DLD1 (cell line): Measurements from ENCODE around the gene PNKD.
"Not testable (repeated sequence)": the region's sequence is repeated elsewhere in the genome, so short reads cannot be mapped to it uniquely, and the experiment has no call there.

Experiments used
- in situ Hi-C: cut with HindIII; loops from 2 replicates; pipeline ENCODE4 v1.10.0; 2017; ENCODE audit warnings: low sequenced_read_pairs

The PNKD gene

GRCh38 chr2:218314764-218315163 lies 44.4 kb downstream of the PNKD start:
- in situ Hi-C loops = not testable (repeated sequence)

GRCh38 chr2:218315397-218315796 lies 45.1 kb downstream of the PNKD start:
- in situ Hi-C loops = no loop called here

- in situ Hi-C loops = no loop called here
Measured at GRCh38 chr2:218317303-218317630, 46.9 kb downstream of the PNKD start.

GRCh38 chr2:218317835-218318234 lies 47.5 kb downstream of the PNKD start:
- in situ Hi-C loops = no loop called here

- in situ Hi-C loops = no loop called here
Measured at GRCh38 chr2:218318241-218318640, 47.9 kb downstream of the PNKD start.

- in situ Hi-C loops = no loop called here
Measured at GRCh38 chr2:218319813-218320365, 49.6 kb downstream of the PNKD start.

- in situ Hi-C loops = no loop called here
Measured at GRCh38 chr2:218320704-218321336, 50.5 kb downstream of the PNKD start.

- in situ Hi-C loops = no loop called here
Measured at GRCh38 chr2:218322768-218323525, 52.6 kb downstream of the PNKD start.

GRCh38 chr2:218323526-218324472 lies 53.5 kb downstream of the PNKD start:
- in situ Hi-C loops = no loop called here

GRCh38 chr2:218325566-218326160 lies 55.3 kb downstream of the PNKD start:
- in situ Hi-C loops = no loop called here

GRCh38 chr2:218326315-218326714 lies 56.0 kb downstream of the PNKD start:
- in situ Hi-C loops = no loop called here

- in situ Hi-C loops = no loop called here
Measured at GRCh38 chr2:218327451-218328210, 57.3 kb downstream of the PNKD start.

GRCh38 chr2:218328294-218328693 lies 58.0 kb downstream of the PNKD start:
- in situ Hi-C loops = no loop called here

GRCh38 chr2:218329027-218329825 lies 58.9 kb downstream of the PNKD start:
- in situ Hi-C loops = no loop called here

- in situ Hi-C loops = no loop called here
Measured at GRCh38 chr2:218329826-218330593, 59.7 kb downstream of the PNKD start.

- in situ Hi-C loops = no loop called here
Measured at GRCh38 chr2:218331745-218332144, 61.4 kb downstream of the PNKD start.

- in situ Hi-C loops = no loop called here
Measured at GRCh38 chr2:218332288-218332687, 62.0 kb downstream of the PNKD start.

GRCh38 chr2:218332920-218333645 lies 62.8 kb downstream of the PNKD start:
- in situ Hi-C loops = no loop called here
